AG09319 (cell line): Measurements from ENCODE around the gene TRHDE.

Experiments
- DNase-seq: peaks from one replicate; pipeline ENCODE4 v3.0.0-alpha.2; 2010; ENCODE audit warnings: low read depth; ENCODE audit errors: extremely low read depth
- CTCF ChIP-seq: IDR thresholded peaks from 2 replicates; pipeline ENCODE4 v1.5.1; 2011; ENCODE audit warnings: low read depth, mild to moderate bottlenecking, inconsistent platforms, low read length, moderate library complexity

TRHDE gene

GRCh38 chr12:72543777-72544467, 271.8 kb downstream of the TRHDE start:
- DNase-seq: no peak
- TF ChIP-seq CTCF: no peak

GRCh38 chr12:72546106-72546505, 273.9 kb downstream of the TRHDE start:
- DNase-seq: no peak
- no peak for TF ChIP-seq CTCF

- TF ChIP-seq CTCF: no peak
- peak; percentile 25 for DNase-seq
Observed at GRCh38 chr12:72547573-72547972, 275.4 kb downstream of the TRHDE start.

GRCh38 chr12:72549184-72549583, 277.0 kb downstream of the TRHDE start:
- TF ChIP-seq CTCF: no peak
- DNase-seq: no peak

GRCh38 chr12:72560003-72560769, 288.0 kb downstream of the TRHDE start:
- no peak for TF ChIP-seq CTCF
- no peak for DNase-seq

GRCh38 chr12:72570601-72571000, 298.4 kb downstream of the TRHDE start:
- DNase-seq: no peak
- TF ChIP-seq CTCF: no peak

- DNase-seq: no peak
Observed at GRCh38 chr12:72574138-72574537, 302.0 kb downstream of the TRHDE start.

More at GRCh38 chr12:72574138-72574537, 302.0 kb downstream of the TRHDE start:
- no peak for TF ChIP-seq CTCF
